Neural progenitor cell (in vitro differentiated cells): Measurements from ENCODE around the gene CXCR2.

Source experiments
- CTCF ChIP-seq: fragments of 200-600 bp; sonication (generic); IDR thresholded peaks from 2 replicates; pipeline ENCODE4 v1.5.1; 2017; ENCODE audit warnings: antibody characterized with exemption, mild to moderate bottlenecking
- EZH2 ChIP-seq: fragments of 200-600 bp; sonication (generic); IDR thresholded peaks from 2 replicates; pipeline ENCODE4 v1.6.1; 2017; ENCODE audit warnings: antibody characterized with exemption, mild to moderate bottlenecking, moderate library complexity

- TF ChIP-seq CTCF (no peak), EZH2 (no peak)
Observed at GRCh38 chr2:218152777-218153176, 26.9 kb downstream of the CXCR2 start.
